GM23338 (cell line): ENCODE results near the gene PPARD.

Source experiments
- POLR2AphosphoS5 ChIP-seq: IDR thresholded peaks from 2 replicates; pipeline ENCODE4 v1.6.1; 2016; ENCODE audit warnings: antibody characterized with exemption, low read depth
- REST ChIP-seq: IDR thresholded peaks from one replicate; pipeline ENCODE4 v1.6.1; 2018; ENCODE audit warnings: antibody characterized with exemption; ENCODE audit not compliant: unreplicated experiment
- TF ChIP-seq, protein P1 (sequence below), 2 experiments: fragments of 200-600 bp in 1 of 2; sonication (generic) in 1 of 2; conservative IDR thresholded peaks; 2 replicates each; pipeline versions ENCODE4 v1.5.1 to v1.6.1; 2016 to 2017; ENCODE audit warnings: antibody characterized with exemption in 2 of 2, low read depth in 2 of 2, mild to moderate bottlenecking in 2 of 2, moderate library complexity in 1 of 2

- TF ChIP-seq, protein P1, sequence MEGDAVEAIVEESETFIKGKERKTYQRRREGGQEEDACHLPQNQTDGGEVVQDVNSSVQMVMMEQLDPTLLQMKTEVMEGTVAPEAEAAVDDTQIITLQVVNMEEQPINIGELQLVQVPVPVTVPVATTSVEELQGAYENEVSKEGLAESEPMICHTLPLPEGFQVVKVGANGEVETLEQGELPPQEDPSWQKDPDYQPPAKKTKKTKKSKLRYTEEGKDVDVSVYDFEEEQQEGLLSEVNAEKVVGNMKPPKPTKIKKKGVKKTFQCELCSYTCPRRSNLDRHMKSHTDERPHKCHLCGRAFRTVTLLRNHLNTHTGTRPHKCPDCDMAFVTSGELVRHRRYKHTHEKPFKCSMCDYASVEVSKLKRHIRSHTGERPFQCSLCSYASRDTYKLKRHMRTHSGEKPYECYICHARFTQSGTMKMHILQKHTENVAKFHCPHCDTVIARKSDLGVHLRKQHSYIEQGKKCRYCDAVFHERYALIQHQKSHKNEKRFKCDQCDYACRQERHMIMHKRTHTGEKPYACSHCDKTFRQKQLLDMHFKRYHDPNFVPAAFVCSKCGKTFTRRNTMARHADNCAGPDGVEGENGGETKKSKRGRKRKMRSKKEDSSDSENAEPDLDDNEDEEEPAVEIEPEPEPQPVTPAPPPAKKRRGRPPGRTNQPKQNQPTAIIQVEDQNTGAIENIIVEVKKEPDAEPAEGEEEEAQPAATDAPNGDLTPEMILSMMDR (conservative IDR thresholded peaks at IDR 0.05; ENCODE audit: low read depth in 2 of 2), result no peak
- TF ChIP-seq POLR2AphosphoS5 (no peak), REST (no peak)
Measured at GRCh38 chr6:35397806-35398418, 55.6 kb downstream of the PPARD start.
